MCF 10A (cell line): ENCODE measurements around the gene NCAPD2. TPM values are rescaled to one million over a fixed set of nuclear protein-coding genes. Genes with fewer than 3 reads are reported as not detected.

Source experiments
- Bru-seq: library from RNA; stranded (reverse); fragments of 400-500 nt; gene quantifications from one replicate; lab custom pipeline; 2021; lab: Mats Ljungman, UMichigan
- BruChase-seq, 2 experiments: library from RNA; stranded (reverse); fragments of 400-500 nt; gene quantifications; one replicate each; lab custom pipeline; 2021; lab: Mats Ljungman, UMichigan
- BruUV-seq: library from RNA; stranded (reverse); fragments of 400-500 nt; replicated peaks from 2 replicates; lab custom pipeline; 2021; lab: Mats Ljungman, UMichigan
- CTCF ChIA-PET: fragments of 300-600 bp; sonication (Branson Sonifier 250); formaldehyde crosslinking; extraction: SDS; loops from one replicate; lab custom pipeline; 2021; ENCODE audit warnings: antibody characterized with exemption, inconsistent platforms; lab: Yijun Ruan, JAX
- POLR2A ChIA-PET: fragments of 300-600, 350-650 bp; sonication (Branson Sonifier 250); formaldehyde crosslinking; extraction: SDS; loops from one replicate; lab custom pipeline; 2020; ENCODE audit warnings: antibody characterized with exemption, inconsistent platforms; lab: Yijun Ruan, JAX
- DNase-seq: peaks from one replicate; pipeline ENCODE4 v3.0.0-alpha.2; 2018; ENCODE audit not compliant: unreplicated experiment
- H3K27ac Mint-ChIP-seq: one replicate; pipeline ENCODE4 v1.8.0; 2022; ENCODE audit warnings: mild to moderate bottlenecking, low read depth, mixed read lengths; ENCODE audit not compliant: unreplicated experiment
- H3K27me3 Mint-ChIP-seq: one replicate; pipeline ENCODE4 v1.8.0; 2022; ENCODE audit warnings: mixed read lengths; ENCODE audit not compliant: insufficient read depth, unreplicated experiment
- H3K36me3 Mint-ChIP-seq: one replicate; pipeline ENCODE4 v1.8.0; 2022; ENCODE audit warnings: mild to moderate bottlenecking, moderate library complexity, mixed read lengths; ENCODE audit not compliant: insufficient read depth, unreplicated experiment
- H3K4me1 Mint-ChIP-seq: one replicate; pipeline ENCODE4 v1.8.0; 2022; ENCODE audit warnings: mixed read lengths; ENCODE audit not compliant: insufficient read depth, unreplicated experiment
- H3K4me3 Mint-ChIP-seq: one replicate; pipeline ENCODE4 v1.8.0; 2022; ENCODE audit warnings: mild to moderate bottlenecking, moderate library complexity, mixed read lengths; ENCODE audit not compliant: unreplicated experiment
- H3K9me3 Mint-ChIP-seq: one replicate; pipeline ENCODE4 v1.8.0; 2022; ENCODE audit warnings: mixed read lengths; ENCODE audit not compliant: unreplicated experiment
- intact Hi-C: fragments of 100-400 bp; cut with micrococcal nuclease; formaldehyde crosslinking; loops from 2 replicates; pipeline ENCODE4 v1.14.1; 2022
- long read RNA-seq: library from polyadenylated mRNA; stranded (forward); transcript quantifications from one replicate; pipeline ENCODE4 v2.0.0, GENCODE V29; 2022
- total RNA-seq: library from RNA; stranded (reverse); gene quantifications from 2 replicates; pipeline ENCODE4 v1.2.3, GENCODE V29; 2022
- TF ChIP-seq, protein P1 (sequence below): fragments of 200-600 bp; IDR thresholded peaks from one replicate; pipeline ENCODE4 v1.8.0; 2022; ENCODE audit warnings: antibody characterized with exemption, mild to moderate bottlenecking; ENCODE audit not compliant: unreplicated experiment

NCAPD2 gene, protein sequence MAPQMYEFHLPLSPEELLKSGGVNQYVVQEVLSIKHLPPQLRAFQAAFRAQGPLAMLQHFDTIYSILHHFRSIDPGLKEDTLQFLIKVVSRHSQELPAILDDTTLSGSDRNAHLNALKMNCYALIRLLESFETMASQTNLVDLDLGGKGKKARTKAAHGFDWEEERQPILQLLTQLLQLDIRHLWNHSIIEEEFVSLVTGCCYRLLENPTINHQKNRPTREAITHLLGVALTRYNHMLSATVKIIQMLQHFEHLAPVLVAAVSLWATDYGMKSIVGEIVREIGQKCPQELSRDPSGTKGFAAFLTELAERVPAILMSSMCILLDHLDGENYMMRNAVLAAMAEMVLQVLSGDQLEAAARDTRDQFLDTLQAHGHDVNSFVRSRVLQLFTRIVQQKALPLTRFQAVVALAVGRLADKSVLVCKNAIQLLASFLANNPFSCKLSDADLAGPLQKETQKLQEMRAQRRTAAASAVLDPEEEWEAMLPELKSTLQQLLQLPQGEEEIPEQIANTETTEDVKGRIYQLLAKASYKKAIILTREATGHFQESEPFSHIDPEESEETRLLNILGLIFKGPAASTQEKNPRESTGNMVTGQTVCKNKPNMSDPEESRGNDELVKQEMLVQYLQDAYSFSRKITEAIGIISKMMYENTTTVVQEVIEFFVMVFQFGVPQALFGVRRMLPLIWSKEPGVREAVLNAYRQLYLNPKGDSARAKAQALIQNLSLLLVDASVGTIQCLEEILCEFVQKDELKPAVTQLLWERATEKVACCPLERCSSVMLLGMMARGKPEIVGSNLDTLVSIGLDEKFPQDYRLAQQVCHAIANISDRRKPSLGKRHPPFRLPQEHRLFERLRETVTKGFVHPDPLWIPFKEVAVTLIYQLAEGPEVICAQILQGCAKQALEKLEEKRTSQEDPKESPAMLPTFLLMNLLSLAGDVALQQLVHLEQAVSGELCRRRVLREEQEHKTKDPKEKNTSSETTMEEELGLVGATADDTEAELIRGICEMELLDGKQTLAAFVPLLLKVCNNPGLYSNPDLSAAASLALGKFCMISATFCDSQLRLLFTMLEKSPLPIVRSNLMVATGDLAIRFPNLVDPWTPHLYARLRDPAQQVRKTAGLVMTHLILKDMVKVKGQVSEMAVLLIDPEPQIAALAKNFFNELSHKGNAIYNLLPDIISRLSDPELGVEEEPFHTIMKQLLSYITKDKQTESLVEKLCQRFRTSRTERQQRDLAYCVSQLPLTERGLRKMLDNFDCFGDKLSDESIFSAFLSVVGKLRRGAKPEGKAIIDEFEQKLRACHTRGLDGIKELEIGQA (N-terminal part only)
- total RNA-seq = 31.9 and 52.0 TPM in 2 replicates
- percentile 70 among the genes with signal in this experiment for Bru-seq, nascent RNA
- percentile 76 among the genes with signal in this experiment for BruChase-seq, experiment 1, labeled RNA remaining after a 6-hour chase
- BruChase-seq, experiment 2, labeled RNA remaining after a 2-hour chase = percentile 70 among the genes with signal in this experiment
- long read RNA-seq, full-length matches to known transcripts = 36 of 73 reads
- long read RNA-seq, partial matches to known transcripts = 26 of 73 reads
- long read RNA-seq, other reads (novel, unspliced or antisense) = 11 of 73 reads

DNA sequence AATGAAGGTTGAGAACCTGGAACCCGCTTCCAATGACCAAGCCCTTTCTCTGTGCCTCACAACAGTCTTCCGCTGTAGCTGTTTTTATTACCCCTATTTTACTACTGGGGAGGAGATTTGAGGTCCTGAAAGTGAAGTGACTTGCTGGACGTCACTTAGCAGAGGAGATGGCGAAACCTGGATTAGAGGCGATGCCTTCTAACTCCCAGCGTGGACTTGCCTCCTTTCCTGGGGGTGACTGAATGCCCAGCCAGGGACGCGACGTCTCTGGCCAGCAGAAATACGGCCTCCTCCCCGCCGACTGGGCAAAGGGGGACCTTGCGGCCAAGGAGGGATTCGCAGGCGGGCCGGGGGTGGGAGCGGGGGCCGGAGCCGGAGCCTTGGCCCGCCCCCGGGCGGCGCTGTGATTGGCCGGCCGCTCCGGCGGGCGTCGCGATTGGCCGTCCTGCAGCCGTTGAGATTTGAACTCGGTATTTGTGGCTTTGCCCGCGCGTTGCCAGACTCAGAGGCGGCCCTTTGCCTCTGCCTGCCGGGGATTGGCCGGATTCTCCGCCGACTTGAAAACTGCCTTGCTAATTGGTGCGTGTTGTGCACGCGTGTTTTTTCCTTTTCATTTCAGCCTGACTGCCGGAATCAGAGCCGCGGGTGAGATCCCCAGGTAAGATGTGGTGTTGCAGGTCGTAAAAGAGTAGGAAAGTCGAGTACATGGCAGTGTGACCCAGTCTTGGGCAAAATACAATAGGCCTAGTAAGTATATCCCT, at the start of gene NCAPD2:
Gene NCAPD2 (plus strand): TSS at position 606 of the 761 bp plus-strand sequence. CDS start 997 bp downstream, outside the sequence.
- TF ChIP-seq, protein P1, sequence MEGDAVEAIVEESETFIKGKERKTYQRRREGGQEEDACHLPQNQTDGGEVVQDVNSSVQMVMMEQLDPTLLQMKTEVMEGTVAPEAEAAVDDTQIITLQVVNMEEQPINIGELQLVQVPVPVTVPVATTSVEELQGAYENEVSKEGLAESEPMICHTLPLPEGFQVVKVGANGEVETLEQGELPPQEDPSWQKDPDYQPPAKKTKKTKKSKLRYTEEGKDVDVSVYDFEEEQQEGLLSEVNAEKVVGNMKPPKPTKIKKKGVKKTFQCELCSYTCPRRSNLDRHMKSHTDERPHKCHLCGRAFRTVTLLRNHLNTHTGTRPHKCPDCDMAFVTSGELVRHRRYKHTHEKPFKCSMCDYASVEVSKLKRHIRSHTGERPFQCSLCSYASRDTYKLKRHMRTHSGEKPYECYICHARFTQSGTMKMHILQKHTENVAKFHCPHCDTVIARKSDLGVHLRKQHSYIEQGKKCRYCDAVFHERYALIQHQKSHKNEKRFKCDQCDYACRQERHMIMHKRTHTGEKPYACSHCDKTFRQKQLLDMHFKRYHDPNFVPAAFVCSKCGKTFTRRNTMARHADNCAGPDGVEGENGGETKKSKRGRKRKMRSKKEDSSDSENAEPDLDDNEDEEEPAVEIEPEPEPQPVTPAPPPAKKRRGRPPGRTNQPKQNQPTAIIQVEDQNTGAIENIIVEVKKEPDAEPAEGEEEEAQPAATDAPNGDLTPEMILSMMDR = no peak
- Mint-ChIP-seq H3K9me3 (no peaks in the 10 kb centered on the region), H3K27ac (peak within 1 kb of the TSS; percentile 98), H3K27me3 (no peaks in the 10 kb centered on the region), H3K36me3 (peaks cover 26% of the 10 kb centered on the region), H3K4me3 (peak within 1 kb of the TSS; percentile 95), H3K4me1 (peaks cover 21% of the 10 kb centered on the region)
- BruUV-seq = no TSS peak
- DNase-seq = peak; percentile 96
- POLR2A ChIA-PET = interaction anchor here (0.6 to 3.0 kb wide), 33 partner anchors 8 to 379 kb away, joined by 3 to 74 read pairs (median 5); partner anchors contain the start of genes GAPDH, NOP2, SCNN1A and SPSB2
- intact Hi-C loops = loop anchor here (2.0 kb wide), 2 partner anchors 41 to 71 kb away; partner anchors contain the start of gene GAPDH
- CTCF ChIA-PET = interaction anchor here (0.9 to 1.8 kb wide), 4 partner anchors 28 to 70 kb away, joined by 3 to 10 read pairs (median 6); no protein-coding TSS in a partner anchor

DNA sequence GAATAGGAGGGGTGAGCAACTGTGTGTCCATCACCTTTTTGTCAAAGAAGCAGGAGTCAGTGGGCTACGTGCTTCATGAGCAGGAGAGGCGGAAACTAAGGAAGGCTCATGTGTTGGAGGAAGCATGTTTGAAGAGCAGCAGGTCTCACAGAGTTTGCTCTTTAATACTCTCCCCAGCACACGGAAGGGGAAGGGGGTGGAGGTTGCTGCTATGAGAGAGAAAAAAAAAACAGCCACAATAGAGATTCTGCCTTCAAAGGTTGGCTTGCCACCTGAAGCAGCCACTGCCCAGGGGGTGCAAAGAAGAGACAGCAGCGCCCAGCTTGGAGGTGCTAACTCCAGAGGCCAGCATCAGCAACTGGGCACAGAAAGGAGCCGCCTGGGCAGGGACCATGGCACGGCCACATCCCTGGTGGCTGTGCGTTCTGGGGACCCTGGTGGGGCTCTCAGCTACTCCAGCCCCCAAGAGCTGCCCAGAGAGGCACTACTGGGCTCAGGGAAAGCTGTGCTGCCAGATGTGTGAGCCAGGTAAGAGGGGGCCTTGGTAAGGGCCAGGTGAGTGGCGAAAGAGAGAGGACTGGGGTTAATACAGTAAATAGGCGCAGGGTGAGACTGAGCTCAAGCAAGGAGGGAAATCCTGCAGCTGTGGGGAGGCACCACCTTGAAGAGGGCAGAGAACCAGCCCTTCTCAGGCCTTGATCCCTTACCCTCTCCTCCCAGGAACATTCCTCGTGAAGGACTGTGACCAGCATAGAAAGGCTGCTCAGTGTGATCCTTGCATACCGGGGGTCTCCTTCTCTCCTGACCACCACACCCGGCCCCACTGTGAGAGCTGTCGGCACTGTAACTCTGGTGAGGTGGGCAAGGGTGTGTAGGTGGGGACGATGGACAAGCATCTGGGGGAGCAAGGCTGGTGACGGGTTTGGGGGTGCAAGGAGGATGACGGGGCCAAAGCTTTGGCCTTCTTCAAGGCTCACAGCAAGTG, 48.9 kb upstream of the NCAPD2 start, which contains the start of gene CD27:
Gene CD27 (plus strand): TSS at position 252 of the 985 bp plus-strand sequence. CDS start 141 bp downstream, at position 393.
- DNase-seq = no peak
- BruUV-seq = no TSS peak
- ChIA-PET POLR2A (no interaction called here), CTCF (interaction anchor here (0.7 kb wide), 1 partner anchor 13 kb away, joined by 3 read pairs; no protein-coding TSS in a partner anchor)
- TF ChIP-seq, protein P1 = no peak
- Mint-ChIP-seq H3K4me1 (peaks cover 6% of the 10 kb centered on the region), H3K9me3 (no peaks in the 10 kb centered on the region), H3K27me3 (no peaks in the 10 kb centered on the region), H3K4me3 (no peak within 1 kb of the TSS), H3K27ac (no peak within 1 kb of the TSS), H3K36me3 (peaks cover 5% of the 10 kb centered on the region)
- intact Hi-C loops = no loop called here
